ENCODE measurements around the gene MRGPRD.

DNA sequence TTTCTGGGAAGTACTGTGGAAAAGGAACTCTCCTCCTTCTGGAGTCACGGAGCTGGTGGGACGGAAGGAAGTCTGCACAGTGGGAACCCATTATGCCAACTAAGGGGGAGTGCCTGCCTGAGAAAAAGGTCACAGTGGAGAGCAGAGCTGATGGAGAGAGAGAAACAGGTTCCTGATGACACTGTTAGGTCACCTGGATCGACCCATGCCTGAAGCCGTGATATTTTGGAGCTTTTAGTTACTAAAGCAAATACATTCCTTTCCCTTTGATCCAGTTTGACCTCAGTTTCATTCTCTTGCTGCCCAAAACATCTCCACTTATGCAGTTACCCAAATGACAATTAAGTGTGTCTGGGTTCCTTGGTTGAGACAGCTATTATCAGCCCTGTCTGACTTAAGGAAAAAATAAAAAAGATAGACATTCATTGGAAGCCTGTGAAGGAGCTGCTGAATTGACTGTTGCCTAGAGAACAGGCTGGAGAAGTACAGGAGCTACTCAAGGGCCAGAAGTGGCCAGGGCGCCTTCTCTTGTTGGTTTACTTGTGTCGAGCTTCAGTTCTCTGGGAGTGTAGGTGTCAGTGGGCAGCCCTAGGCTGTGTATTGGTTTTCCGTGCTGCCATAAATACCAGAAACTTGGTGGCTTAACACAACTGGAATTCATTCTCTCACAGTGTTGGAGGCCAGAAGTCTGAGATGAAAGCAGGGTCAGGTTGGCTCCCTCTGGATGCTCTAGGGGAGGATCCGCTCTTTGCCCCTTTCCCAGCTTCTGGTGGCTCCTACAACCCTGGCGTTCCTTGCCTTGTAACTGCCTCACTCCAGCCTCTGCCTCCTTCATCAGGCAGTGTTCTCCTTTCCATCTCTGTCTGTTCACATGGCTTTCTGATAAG, 13.6 kb downstream of the MRGPRD start:
- TF ChIP-seq, protein P1, sequence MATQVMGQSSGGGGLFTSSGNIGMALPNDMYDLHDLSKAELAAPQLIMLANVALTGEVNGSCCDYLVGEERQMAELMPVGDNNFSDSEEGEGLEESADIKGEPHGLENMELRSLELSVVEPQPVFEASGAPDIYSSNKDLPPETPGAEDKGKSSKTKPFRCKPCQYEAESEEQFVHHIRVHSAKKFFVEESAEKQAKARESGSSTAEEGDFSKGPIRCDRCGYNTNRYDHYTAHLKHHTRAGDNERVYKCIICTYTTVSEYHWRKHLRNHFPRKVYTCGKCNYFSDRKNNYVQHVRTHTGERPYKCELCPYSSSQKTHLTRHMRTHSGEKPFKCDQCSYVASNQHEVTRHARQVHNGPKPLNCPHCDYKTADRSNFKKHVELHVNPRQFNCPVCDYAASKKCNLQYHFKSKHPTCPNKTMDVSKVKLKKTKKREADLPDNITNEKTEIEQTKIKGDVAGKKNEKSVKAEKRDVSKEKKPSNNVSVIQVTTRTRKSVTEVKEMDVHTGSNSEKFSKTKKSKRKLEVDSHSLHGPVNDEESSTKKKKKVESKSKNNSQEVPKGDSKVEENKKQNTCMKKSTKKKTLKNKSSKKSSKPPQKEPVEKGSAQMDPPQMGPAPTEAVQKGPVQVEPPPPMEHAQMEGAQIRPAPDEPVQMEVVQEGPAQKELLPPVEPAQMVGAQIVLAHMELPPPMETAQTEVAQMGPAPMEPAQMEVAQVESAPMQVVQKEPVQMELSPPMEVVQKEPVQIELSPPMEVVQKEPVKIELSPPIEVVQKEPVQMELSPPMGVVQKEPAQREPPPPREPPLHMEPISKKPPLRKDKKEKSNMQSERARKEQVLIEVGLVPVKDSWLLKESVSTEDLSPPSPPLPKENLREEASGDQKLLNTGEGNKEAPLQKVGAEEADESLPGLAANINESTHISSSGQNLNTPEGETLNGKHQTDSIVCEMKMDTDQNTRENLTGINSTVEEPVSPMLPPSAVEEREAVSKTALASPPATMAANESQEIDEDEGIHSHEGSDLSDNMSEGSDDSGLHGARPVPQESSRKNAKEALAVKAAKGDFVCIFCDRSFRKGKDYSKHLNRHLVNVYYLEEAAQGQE (IDR thresholded peaks at IDR 0.05; ENCODE audit: insufficient read depth in 1 of 2, low read depth in 2 of 2, low read length in 2 of 2): no peak
- TF ChIP-seq POLR2AphosphoS5 (IDR thresholded peaks at IDR 0.05; ENCODE audit: low read depth, low read length): no peak

Measured in PFSK-1 (cell line).